Esophagus muscularis mucosa (tissue), 4 donors: ENCODE results near the gene LILRB5.
"Not testable (repeated sequence)": the region's sequence is repeated elsewhere in the genome, so short reads cannot be mapped to it uniquely, and the experiment has no call there.

Experiments
- EP300 ChIP-seq: sonication (generic); formaldehyde crosslinking; IDR thresholded peaks from one replicate; pipeline ENCODE4 v1.6.1; 2017; ENCODE audit warnings: antibody characterized with exemption
- POLR2A ChIP-seq: fragments of 450-650 bp; IDR thresholded peaks from one replicate; pipeline ENCODE4 v1.6.1; 2017; ENCODE audit warnings: antibody characterized with exemption, moderate library complexity, mild to moderate bottlenecking, low read depth
- TF ChIP-seq, protein P1 (sequence below), 3 experiments: fragments of 200-600 bp in 2 of 3; fragments of 450-650 bp in 1 of 3; sonication (generic) in 2 of 3; IDR thresholded peaks; one replicate each; pipeline ENCODE4 v1.5.1; 2017 to 2019; ENCODE audit warnings: antibody characterized with exemption in 3 of 3, mild to moderate bottlenecking in 2 of 3, moderate library complexity in 1 of 3

DNA sequence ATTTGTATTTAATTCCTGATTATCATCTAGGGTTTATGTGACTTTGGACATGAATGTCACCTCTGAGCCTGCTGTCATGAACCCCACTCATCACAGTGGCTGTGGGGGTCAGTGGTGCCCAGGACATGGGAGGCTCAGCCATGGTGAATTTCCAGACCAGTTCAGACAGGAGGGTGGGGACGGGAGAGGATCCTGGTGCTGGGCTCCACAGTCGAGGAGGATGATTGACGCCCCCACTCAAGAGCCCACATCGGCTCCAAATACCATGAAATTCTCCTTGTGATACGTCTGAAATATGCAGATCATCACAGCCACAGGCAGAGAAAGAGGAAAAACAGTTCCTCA, 33.2 kb downstream of the LILRB5 start:
- TF ChIP-seq POLR2A, EP300: not testable (repeated sequence)
- TF ChIP-seq, protein P1, sequence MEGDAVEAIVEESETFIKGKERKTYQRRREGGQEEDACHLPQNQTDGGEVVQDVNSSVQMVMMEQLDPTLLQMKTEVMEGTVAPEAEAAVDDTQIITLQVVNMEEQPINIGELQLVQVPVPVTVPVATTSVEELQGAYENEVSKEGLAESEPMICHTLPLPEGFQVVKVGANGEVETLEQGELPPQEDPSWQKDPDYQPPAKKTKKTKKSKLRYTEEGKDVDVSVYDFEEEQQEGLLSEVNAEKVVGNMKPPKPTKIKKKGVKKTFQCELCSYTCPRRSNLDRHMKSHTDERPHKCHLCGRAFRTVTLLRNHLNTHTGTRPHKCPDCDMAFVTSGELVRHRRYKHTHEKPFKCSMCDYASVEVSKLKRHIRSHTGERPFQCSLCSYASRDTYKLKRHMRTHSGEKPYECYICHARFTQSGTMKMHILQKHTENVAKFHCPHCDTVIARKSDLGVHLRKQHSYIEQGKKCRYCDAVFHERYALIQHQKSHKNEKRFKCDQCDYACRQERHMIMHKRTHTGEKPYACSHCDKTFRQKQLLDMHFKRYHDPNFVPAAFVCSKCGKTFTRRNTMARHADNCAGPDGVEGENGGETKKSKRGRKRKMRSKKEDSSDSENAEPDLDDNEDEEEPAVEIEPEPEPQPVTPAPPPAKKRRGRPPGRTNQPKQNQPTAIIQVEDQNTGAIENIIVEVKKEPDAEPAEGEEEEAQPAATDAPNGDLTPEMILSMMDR (IDR thresholded peaks at IDR 0.05) = not testable (repeated sequence)
